Fibroblast of skin of back (primary cell): ENCODE measurements around the gene GOSR2.
"Not testable (repeated sequence)": the region's sequence is repeated elsewhere in the genome, so short reads cannot be mapped to it uniquely, and the experiment has no call there.

Experiments used
- DNase-seq: peaks from one replicate; pipeline ENCODE4 v3.0.0-alpha.2; 2013

GOSR2 gene

GRCh38 chr17:46931596-46931995 is 8.6 kb downstream of the GOSR2 start:
- no peak for DNase-seq

- peak; percentile 61 for DNase-seq
These were observed 12.8 kb downstream of the GOSR2 start for GRCh38 chr17:46935658-46936266.

GRCh38 chr17:46940692-46941404 is 17.9 kb downstream of the GOSR2 start:
- peak; percentile 73 for DNase-seq

- peak; percentile 67 for DNase-seq
These were observed 19.7 kb downstream of the GOSR2 start for GRCh38 chr17:46942441-46943217.

GRCh38 chr17:46943218-46943500 is 20.2 kb downstream of the GOSR2 start:
- no peak for DNase-seq

GRCh38 chr17:46943501-46944393 is 20.8 kb downstream of the GOSR2 start:
- peak; percentile 46 for DNase-seq

GRCh38 chr17:46944931-46945330 is 22.0 kb downstream of the GOSR2 start:
- no peak for DNase-seq

GRCh38 chr17:46947216-46947615 is 24.3 kb downstream of the GOSR2 start:
- DNase-seq, result no peak

GRCh38 chr17:46948544-46948943 is 25.6 kb downstream of the GOSR2 start:
- no peak for DNase-seq

GRCh38 chr17:46949291-46950174 is 26.6 kb downstream of the GOSR2 start:
- no peak for DNase-seq

GRCh38 chr17:46950342-46950996 is 27.5 kb downstream of the GOSR2 start:
- no peak for DNase-seq

- no peak for DNase-seq
These were observed 28.1 kb downstream of the GOSR2 start for GRCh38 chr17:46950997-46951621.

- DNase-seq, result no peak
These were observed 28.7 kb downstream of the GOSR2 start for GRCh38 chr17:46951706-46952105.

- DNase-seq, result no peak
These were observed 29.2 kb downstream of the GOSR2 start for GRCh38 chr17:46952115-46952514.

- not testable (repeated sequence) for DNase-seq
These were observed 30.2 kb downstream of the GOSR2 start for GRCh38 chr17:46953191-46953590.

- no peak for DNase-seq
These were observed 35.2 kb downstream of the GOSR2 start for GRCh38 chr17:46958041-46958591.

- no peak for DNase-seq
These were observed 37.2 kb downstream of the GOSR2 start for GRCh38 chr17:46960152-46960551.

- peak; percentile 76 for DNase-seq
These were observed 39.4 kb downstream of the GOSR2 start for GRCh38 chr17:46962374-46962790.

- DNase-seq, result no peak
These were observed 40.6 kb downstream of the GOSR2 start for GRCh38 chr17:46963571-46963970.
